WI38 (cell line): ENCODE measurements around the gene SRRT.
"Not testable (repeated sequence)": the region's sequence is repeated elsewhere in the genome, so short reads cannot be mapped to it uniquely, and the experiment has no call there.

Experiments used
- H3K4me3 ChIP-seq: 2 replicates; pipeline ENCODE4 v1.5.1; 2011; ENCODE audit warnings: low read depth, mild to moderate bottlenecking, control low read depth, low read length
- TF ChIP-seq, protein P1 (sequence below): IDR thresholded peaks from 2 replicates; pipeline ENCODE4 v1.5.1; 2012; ENCODE audit warnings: low read depth, mild to moderate bottlenecking, control low read depth, low read length

SRRT gene

DNA sequence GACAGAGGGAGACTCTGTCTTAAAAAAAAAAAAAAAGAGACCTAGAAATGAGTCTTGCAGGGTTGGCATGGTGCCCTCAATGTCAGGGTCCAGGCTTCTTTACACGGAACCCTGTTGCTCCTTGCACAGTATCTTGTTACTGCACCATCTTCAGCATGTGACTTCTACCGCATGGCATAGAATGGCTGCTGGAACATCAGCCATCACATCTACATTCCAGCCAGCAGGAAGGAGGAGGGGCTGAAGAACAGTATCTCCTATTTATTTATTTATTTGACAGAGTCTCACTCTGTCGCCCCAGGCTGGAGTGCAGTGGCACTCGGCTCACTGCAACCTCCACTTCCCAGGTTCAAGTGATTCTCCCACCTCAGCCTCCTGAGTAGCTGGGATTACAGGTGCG lies 24.5 kb downstream of the SRRT start:
- H3K4me3 ChIP-seq = no peak overlapping the region
- TF ChIP-seq, protein P1, sequence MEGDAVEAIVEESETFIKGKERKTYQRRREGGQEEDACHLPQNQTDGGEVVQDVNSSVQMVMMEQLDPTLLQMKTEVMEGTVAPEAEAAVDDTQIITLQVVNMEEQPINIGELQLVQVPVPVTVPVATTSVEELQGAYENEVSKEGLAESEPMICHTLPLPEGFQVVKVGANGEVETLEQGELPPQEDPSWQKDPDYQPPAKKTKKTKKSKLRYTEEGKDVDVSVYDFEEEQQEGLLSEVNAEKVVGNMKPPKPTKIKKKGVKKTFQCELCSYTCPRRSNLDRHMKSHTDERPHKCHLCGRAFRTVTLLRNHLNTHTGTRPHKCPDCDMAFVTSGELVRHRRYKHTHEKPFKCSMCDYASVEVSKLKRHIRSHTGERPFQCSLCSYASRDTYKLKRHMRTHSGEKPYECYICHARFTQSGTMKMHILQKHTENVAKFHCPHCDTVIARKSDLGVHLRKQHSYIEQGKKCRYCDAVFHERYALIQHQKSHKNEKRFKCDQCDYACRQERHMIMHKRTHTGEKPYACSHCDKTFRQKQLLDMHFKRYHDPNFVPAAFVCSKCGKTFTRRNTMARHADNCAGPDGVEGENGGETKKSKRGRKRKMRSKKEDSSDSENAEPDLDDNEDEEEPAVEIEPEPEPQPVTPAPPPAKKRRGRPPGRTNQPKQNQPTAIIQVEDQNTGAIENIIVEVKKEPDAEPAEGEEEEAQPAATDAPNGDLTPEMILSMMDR = no peak

DNA sequence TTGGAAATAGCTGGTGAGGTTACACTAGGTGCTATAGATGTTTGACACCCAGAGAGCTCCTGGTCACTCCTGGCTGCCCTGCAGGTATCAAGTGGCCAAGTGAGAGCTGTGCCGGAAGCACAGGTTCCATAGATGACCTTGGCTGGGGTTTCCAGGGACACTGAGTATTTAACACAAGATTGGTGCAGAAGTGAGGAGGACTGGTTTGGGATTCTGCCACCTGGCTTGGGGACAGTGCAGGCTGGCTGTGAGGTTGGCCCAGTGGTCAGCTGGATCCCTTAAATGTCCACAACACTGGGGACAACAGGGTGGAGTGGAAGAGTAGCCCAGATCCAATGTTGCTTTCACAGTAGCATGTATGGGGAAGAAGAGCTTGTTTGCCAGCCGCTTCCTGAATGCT lies 26.1 kb downstream of the SRRT start:
- H3K4me3 ChIP-seq = no peak overlapping the region
- TF ChIP-seq, protein P1 = no peak

DNA sequence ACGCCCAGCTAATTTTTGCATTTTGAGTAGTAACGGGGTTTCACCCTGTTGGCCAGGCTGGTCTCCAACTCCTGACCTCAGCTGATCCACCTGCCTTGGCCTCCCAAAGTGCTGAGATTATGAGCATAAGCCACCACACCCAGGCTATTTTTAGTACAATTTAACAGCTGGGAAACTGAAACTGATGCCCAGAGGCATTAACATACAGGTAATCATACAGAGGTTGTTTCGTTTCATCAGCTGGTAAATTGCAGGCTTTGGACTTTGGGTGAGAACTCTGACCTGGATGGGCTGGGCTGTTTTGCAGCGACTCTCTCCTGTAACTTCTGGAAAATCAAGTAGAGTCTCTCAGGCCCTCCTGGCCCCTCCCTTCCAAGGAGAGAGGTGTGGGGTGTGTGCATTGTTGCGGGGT lies 27.0 kb downstream of the SRRT start:
- TF ChIP-seq, protein P1 = no peak
- no peak overlapping the region for H3K4me3 ChIP-seq

DNA sequence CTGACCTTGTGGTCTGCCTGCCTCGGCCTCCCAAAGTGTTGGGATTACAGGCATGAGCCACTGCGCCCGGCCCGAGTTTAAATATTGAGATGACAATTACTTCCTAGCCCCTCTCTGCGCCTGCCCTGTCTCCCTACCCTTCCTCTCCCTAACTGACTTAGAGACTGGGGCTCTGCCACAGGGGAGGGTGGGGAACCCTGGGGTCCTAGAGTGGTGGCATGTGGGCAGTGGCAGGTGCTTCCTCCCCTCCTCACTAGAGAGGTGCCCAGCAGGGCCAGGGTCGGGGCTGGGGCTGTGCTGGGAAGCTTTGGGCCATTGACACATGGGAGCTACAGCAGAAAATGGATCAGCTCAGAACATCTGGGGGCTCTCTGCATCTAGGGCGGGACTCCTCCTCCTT lies 27.7 kb downstream of the SRRT start:
- TF ChIP-seq, protein P1 = no peak
- H3K4me3 ChIP-seq = no peak overlapping the region

DNA sequence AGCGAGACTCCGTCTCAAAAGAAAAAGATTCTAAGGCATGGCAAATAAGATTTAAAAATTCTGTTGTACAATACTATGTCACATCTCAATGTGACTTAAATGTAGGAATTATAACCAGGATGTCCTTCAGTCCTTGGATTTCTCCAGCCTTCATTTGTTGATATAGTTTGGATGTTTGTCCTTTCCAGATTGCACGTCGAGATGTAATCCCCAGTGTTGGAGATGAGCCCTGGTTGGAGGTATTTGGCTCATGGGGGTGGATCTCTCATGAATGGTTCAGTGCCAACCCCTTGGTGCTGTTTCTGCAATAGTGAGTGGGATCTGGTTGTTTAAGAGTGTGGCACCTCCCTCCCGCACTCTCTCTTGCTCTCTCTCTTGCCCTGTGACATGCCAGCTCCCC lies 33.6 kb downstream of the SRRT start:
- TF ChIP-seq, protein P1 = no peak

DNA sequence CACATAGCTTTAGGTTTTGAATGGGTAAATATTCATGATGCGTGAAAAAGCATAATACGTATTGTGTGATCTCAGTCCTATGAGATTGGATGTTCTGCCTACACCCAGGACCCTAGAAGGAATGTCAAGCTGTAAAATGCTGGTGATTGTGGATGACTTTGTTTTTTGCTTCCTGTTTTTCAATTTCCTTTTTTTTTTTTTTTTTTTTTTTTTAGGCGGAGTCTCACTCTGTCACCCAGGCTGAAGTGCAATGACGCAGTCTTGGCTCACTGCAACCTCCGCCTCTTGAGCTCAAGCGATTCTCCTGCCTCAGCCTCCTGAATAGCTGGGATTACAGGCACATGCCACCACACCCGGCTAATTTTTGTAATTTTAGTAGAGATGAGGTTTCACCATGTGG lies 35.5 kb downstream of the SRRT start:
- H3K4me3 ChIP-seq = not testable (repeated sequence)

More for the DNA sequence above, 33.6 kb downstream of the SRRT start:
- H3K4me3 ChIP-seq = no peak overlapping the region

DNA sequence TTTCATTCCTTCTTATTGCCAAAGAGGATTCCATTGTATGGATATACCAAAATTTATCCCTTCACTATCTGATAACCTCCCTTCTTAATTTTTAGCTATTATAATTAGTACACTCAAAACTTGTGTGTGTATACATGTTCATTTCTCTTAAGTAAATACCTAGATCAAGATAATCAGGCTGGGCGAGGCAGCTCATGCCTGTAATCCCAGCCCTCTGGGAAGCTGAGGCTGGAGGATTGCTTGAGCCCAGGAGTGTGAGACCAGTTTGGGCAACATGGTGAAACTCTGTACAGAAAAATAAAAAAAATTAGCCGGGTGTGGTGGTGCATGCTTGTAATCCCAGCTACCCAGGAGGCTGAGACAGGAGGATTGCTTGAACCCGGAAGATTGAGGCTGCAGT lies 36.6 kb downstream of the SRRT start:
- TF ChIP-seq, protein P1 = no peak
- no peak overlapping the region for H3K4me3 ChIP-seq

DNA sequence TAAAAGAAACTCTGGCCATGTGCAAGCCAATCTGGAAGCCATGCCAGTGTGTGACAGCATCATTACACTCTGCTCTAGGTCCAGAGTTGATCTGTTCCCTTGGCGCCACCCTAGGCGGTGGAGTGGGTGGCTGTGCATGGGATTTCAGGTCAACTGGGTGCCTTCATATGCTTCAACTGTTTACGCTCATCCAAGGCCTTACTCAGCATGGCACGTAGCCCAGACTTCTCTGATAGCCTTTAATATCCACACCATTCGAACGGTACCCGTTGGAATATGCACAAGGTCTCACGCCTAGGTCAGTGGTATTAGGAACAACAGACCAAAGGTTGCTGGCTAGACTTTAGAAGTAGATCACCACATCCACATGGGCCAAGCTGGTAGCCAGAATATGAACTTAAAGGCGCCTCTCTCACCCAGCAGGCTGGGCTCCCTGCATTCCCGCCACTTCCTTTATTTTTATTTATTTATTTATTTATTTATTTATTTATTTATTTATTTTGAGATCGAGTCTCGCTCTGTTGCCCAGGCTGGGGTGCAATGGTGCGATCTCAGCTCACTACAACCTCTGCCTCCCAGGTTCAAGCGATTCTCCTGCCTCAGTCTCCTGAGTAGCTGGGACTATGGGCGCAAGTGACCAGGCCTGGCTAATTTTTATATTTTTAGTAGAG lies 39.4 kb downstream of the SRRT start:
- no peak overlapping the region for H3K4me3 ChIP-seq
- TF ChIP-seq, protein P1 = no peak
